Measurements from ENCODE around the gene DNAH5.

DNA sequence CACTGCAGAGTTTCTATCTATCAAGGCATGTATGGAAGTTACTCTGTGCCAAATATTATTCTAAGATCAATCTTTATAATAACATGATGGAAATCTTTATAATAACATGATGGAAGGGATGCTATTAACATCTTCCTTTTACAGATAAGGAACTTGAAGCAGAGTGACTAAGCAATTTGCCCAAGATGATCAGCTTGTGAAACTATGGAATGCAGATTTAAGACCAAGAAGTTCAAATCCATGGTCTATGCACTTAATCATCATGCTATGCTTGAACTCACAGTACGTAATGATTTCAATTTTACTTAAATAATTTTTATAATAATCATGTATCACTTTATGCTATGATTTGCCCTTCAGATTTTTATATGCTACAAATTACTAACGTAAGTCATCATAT is 123.1 kb downstream of the DNAH5 start:
- TF ChIP-seq CTCF (IDR thresholded peaks at IDR 0.05): no peak
- TF ChIP-seq POLR2A (IDR thresholded peaks at IDR 0.05): no peak

Data from adrenal gland (tissue), 5 donors.